GM19193 (cell line): ENCODE results near the gene ZC3H12A.

Experiments used
- POLR2A ChIP-seq: IDR thresholded peaks from 4 replicates; pipeline ENCODE4 v1.6.1; 2011; ENCODE audit not compliant: insufficient read depth, insufficient read length; ENCODE audit errors: extremely low read depth

Gene ZC3H12A

DNA sequence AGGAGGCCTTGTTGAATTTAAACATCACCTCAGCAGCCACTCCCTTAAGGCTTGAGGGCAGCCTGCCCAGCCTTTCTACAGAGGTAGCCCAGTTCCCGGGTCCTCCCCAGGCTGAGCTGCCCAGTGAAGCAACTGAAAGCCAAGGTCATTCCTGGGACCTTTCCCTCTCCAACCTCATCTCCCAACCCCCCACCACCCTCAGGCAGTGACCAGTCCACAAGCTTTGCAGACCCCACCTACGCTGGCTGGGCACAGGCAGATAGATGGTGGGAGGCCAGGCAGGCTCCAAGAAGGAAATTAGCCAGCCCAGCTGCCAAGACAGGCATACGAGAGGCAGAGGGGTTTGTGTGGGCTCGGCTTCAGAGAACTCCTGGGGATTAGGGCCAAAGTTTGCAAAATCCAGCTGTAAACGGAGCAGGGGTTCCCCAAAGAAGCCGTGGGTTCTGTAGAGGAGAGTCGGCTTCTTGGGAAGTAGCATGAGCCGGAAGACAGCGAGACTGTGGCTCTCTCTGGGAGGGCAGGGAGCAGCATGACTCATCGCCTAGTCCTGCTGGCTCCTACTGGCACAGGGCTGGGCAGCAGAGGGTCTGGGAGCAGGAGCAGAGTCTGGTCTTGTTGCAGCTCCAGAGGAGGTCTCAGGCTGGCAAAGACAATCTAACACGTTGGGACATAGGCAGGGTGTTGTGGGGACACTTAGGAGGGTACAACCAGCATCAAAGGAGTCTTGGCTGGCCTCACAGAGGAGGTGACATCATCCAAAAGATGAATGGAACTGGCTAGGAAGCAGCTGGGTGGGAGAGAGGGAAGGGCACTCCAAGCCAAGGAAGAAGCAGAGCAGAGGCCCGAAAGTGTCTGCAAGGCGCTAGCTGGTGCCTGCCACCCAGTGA is 2.8 kb upstream of the ZC3H12A start:
- TF ChIP-seq POLR2A: no peak

DNA sequence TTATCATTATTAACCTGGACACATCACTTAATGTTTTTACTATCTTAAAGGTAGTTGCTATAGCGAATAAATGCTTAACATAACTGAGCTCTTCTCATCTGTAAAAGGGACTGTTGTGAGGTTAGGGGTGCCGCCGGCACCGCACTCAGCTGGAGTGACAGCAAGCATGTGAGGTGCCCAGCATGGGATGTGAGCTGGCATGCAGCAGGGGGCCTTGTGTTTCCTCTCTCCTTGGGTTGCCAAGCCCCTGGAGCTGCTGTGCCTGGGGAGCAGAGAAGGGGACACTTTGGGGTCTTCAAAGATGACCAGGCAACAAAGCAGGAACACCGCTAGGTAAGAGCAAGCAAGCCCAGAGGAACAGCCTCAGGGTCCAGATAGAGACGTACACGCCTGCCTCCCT is 2.1 kb upstream of the ZC3H12A start:
- no peak for TF ChIP-seq POLR2A

DNA sequence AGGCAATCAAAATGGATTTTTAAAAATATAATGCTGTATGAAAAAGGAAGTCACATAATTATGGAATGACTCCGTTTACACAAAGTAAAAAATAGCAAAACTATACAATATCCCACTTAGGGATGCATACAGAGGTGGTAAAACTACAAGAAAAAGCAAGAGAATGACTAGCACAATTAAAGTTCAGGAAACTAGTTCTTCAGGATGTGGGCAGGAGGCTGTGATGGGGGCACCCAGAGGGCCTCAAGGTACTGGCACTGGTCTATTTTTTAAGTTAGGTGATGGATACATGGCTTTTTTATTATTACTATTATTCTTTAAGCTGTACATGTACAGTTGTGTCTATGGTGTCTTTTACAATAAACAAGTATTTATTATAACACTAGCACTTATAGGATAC is 1.4 kb upstream of the ZC3H12A start:
- no peak for TF ChIP-seq POLR2A

DNA sequence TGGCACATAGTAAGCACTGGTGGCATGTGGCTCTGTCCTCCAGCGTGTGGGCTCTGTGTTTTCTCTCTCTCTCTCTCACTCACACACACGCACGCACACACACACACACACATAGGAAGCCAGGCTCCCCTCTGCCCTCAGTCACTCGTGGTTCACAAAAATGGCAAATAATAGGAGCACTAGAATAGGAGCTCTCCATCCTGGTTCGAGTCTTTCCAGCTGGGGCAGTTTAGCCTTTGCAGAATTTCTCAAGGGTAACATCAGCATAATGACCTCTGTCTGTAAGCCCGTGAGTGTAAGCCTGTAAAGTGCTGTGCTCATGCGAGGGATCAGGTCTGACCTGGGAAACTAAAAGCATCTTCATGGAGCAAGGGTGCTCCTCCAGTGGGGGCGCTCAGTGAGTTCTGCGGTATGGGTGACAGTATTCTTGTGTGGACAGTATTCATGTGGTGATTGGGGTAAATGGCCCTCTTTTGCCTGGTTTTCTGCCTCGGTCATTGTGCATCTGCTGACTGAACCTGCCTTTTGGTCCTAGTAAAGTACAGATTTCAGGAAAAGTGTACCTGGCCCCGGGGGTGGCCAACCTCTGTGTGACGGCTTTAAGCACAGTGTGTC is 842 bp upstream of the ZC3H12A start:
- TF ChIP-seq POLR2A: no peak

DNA sequence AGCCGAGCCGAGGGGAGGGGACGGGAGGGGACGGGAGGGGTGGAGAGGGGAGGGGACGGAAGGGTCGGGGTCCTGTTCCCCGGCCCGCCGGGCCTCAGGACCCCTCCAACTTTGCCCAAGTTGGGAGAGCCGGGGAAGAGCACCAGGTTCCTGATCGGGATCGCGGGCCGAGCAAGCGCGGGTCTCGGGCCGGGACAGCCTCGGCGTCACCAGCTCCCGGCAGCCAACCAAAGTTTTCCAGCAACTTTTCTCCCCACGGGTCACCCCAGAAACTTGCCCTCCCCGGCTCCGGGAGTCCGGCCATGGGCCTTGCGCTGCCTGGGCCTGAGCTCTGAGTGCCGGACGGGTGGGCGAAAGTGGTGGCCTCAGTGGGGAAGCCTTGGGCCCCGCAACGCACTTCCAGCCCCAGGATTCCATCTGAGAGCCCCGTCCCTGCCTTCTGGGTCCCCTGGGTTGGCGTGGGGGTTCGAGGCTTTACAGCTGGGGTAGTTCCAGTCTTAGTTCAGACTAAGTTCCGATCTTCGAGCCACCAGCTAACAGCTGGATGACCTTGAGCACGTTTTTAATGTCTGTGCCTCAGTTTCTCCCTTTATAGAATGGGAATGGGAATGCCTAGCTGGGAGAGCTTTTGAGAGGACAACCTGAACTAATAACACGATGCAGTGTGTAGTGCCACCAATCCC is 458 bp downstream of the ZC3H12A start:
- TF ChIP-seq POLR2A: no peak

DNA sequence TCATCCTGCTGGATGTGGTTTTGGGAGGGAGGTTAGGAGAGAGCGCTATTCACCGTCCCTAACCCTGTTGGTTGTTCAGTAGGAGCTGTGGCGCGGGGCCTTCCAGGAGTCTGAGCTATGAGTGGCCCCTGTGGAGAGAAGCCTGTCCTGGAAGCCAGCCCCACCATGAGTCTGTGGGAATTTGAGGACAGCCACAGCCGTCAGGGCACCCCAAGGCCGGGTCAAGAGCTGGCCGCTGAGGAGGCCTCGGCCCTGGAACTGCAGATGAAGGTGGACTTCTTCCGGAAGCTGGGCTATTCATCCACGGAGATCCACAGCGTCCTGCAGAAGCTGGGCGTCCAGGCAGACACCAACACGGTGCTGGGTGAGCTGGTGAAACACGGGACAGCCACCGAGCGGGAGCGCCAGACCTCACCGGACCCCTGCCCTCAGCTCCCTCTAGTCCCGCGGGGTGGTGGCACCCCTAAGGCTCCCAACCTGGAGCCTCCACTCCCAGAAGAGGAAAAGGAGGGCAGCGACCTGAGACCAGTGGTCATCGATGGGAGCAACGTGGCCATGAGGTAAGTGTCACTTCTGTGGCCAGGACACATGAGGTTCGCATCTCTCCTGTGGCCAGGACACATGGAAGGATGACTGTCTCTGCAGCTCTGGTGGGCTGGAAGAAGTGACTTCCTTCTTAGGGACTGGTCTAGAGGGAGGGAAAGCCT is 1.2 kb downstream of the ZC3H12A start:
- no peak for TF ChIP-seq POLR2A

DNA sequence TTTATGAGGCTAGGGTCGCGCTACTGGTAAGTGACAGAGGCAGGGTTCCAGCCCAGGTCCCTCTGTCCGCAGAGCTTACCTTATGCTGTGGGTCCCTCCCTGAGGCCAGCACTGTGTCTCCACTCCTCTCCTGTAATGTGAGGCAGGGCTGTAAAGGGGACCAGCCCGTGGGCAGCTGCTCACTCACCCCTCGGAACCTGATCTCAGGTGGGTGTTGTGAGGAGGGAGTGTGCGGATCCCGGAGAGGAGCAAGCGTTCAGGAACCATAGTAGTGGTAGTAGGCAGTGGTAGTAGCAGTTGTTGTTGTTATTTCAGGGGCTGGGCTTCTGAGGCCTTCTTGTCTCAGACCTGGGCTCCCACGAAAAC is 1.7 kb downstream of the ZC3H12A start:
- TF ChIP-seq POLR2A: no peak

DNA sequence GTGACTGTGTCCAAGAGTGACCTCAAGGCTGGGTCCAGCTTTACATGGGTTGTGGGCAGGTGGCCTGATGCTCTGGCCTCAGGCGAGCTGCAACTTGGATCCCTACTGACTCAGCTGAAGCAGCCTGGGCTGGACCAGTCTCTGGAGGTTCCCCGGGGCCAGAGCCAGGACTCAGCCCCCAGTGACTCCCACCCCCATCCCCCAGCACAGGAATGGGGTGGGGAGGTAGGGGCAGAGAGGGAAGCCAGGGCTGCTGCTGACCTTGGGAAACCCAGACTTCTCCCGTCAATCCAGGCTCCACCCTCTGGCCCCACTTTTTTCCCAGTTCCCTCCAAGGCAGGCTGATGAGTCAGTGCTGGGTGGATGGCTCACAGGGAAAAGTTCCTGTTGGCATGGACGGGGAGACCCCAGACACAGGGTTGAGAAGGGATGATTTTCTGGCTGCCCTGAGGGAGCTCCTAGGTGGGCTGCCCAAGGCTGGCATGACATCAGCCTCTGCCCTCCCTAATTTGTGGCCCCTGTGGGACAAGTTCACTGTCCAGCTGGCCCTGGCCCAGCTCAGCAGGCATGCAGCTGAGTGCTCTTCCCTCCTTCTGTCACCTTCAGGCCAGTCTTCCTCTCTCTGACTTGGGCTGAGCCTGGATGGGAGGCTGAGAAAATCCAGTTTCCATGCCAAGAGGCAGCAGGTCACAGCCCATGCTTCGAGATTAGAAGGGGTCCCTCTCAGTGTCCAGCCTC is 2.2 kb downstream of the ZC3H12A start:
- TF ChIP-seq POLR2A: no peak

DNA sequence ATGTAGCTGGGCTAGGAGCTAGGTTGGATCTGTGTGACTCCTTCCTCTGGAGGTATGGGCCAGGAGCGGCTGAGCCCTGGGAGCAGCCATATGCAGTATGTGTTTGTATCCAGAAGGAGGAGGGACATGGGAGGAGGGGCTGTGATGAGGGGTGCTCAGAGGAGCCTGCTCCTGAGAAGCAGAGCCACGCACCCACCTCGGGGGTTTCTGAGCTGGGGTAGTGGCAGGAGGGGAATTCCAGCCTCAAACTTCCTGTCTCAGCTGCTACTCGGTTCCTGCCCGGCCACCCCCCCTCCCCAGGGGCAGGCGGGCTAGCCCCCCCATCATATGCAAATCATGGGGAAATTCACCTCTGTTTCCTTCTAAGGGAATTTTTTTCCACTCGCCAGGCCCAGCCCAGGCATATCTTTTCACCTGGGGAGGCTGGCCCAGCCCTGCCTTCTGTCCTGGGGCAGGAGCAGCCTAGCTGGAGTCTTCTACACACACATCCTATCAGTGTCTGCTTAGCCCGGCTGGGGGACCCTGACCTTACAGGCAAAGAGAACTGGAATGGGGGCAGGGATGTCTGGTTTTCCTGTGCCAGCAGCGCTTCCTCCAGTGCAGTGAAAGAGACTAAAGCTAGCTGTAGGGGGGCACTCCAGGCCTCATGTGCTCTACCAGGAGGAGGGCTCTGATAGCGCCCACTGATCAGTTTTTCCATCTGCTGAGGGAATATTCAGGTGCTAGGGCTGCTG is 3.0 kb downstream of the ZC3H12A start:
- TF ChIP-seq POLR2A: peak; percentile 81

DNA sequence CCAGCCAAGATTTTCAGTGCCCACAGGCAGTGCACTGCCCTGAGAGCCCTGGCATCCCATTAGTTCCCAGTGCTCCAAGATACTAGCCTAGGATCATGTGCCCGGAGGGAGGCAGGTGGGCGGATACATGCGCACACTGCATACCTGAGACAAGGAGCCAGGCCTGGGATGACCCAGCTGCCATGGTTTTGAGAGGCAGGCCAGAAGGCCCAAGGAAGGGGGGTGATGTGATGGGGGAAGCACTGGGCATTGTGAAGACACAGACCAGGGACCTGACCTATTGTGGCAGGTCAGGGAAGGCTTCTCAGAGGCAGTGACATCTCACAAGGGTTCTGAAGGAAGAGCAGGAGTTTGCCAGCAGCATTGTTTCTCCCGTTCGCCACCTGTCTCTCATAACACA is 3.6 kb downstream of the ZC3H12A start:
- TF ChIP-seq POLR2A: peak; percentile 8

DNA sequence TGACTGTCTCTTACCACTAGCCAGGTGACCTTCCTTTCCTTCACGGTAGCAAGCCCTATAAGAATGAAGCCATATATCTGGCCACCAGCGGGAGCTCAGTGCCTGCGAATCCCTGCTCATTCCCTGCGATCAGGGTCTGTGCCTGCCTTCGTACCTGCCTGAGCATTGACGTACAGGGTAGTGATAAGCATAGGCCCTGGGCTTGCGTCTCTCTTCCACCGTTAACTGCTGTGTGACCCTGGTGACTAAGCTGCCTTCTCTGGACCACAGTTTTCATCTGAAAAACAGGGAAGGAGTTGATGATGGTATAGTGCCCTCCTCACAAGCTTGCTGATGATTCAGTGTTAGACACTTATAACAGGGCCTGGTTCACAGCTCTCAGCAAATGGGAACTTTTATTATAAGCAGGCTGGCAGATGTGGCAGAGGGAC is 4.1 kb downstream of the ZC3H12A start:
- TF ChIP-seq POLR2A: no peak

DNA sequence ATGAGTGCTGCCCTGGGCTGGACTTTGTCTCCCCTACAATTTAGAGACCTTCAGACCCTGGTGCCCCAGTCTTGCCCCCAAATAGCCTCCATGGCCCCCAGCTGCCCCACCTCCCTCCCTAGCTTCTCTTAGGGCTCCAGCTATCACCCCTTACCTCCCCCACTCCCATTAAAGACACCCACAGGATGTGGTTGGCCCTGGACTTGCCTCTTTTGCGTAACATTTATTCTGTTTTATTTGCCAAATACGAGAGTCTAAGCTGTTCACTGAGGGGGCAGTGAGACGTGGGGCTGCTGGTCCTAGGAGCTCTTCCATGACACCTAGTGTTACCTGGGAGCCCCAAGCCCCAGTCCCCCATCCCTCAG is 4.5 kb downstream of the ZC3H12A start:
- no peak for TF ChIP-seq POLR2A

DNA sequence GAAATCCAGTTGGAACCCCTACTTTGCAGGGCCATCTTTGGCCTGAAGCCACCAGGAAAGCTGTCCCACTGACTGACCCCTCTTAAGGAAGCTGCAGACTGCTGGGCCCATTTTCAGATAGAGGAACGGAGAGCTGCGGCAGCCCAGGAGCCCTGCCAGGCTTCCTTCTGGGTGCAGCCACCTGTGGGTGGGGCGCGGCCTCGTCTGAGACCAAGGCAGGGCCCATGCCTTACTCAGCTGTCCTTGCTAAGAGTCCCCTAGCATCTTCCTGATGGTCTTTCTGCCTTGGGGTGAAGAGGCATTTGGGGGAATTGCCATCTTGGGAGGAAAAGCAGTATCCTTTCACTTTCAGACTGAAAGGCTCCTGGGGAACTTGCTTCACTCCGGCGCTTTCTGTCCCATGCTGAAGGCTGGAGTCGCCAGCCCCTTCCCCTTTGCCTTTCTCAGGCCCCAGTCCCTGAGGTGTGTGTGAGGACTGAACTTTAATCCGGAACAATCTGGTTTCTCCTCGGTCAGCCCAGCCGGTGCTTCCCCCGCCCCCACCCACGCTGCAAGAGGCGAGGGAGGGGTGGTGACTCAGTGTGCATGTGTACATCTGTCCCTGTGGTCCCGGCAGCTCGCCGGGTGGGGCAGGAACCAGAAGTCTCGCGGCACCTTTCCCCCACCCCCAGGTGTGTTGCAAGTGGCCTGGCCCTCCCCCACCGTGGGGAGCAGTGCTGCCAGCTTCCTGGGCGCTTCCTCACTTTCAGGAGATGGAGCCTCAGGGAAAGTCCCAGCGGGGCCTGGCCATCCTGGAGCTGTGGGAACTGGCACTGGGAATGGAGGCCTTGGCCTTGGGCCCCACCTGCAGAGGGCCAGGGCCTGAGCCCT is 5.1 kb downstream of the ZC3H12A start:
- TF ChIP-seq POLR2A: peak; percentile 79
